Stomach (tissue), 4 donors: ENCODE measurements around the gene CGRRF1.

Experiments used
- POLR2A ChIP-seq, 4 donors: fragments of 450-650 bp; IDR thresholded peaks; one replicate each; pipeline ENCODE4 v1.6.1; 2016; ENCODE audit warnings: antibody characterized with exemption in 4 of 4, control low read depth in 2 of 4, mild to moderate bottlenecking in 1 of 4, moderate library complexity in 1 of 4
- POLR2AphosphoS5 ChIP-seq, 3 donors: sonication (generic); formaldehyde crosslinking; IDR thresholded peaks; one replicate each; pipeline ENCODE4 v1.6.1; 2016; ENCODE audit warnings: antibody characterized with exemption in 3 of 3
- TF ChIP-seq, protein P1 (sequence below), 7 experiments: fragments of 450-650 bp in 4 of 7; fragments of 200-600 bp in 3 of 7; sonication (generic) in 3 of 7; IDR thresholded peaks; one replicate each; pipeline ENCODE4 v1.5.1; 2016 to 2019; ENCODE audit warnings: antibody characterized with exemption in 7 of 7, control low read depth in 2 of 7, mild to moderate bottlenecking in 1 of 7

DNA sequence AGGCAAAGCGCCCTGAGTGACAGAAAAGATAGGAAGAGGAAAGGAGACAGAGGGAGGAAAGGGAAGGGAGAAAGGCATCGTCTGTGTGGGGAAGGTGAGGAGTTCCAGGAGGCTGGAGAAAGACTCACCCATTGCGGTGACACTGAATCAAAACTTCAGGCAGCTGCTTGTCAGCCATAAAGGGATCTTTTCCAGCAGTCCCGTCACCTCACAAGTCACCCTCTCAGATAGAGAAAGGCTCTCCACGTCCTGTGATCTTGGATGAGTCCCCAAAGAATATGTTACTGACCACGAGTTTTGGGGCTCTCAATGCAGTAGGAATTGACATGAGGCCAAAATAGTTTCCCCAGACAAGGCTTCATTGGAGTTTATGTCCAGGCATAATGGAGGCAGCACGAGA is 11.1 kb upstream of the CGRRF1 start:
- TF ChIP-seq, protein P1, sequence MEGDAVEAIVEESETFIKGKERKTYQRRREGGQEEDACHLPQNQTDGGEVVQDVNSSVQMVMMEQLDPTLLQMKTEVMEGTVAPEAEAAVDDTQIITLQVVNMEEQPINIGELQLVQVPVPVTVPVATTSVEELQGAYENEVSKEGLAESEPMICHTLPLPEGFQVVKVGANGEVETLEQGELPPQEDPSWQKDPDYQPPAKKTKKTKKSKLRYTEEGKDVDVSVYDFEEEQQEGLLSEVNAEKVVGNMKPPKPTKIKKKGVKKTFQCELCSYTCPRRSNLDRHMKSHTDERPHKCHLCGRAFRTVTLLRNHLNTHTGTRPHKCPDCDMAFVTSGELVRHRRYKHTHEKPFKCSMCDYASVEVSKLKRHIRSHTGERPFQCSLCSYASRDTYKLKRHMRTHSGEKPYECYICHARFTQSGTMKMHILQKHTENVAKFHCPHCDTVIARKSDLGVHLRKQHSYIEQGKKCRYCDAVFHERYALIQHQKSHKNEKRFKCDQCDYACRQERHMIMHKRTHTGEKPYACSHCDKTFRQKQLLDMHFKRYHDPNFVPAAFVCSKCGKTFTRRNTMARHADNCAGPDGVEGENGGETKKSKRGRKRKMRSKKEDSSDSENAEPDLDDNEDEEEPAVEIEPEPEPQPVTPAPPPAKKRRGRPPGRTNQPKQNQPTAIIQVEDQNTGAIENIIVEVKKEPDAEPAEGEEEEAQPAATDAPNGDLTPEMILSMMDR (IDR thresholded peaks at IDR 0.05), result no peak
- TF ChIP-seq POLR2A (IDR thresholded peaks at IDR 0.05), result no peak
- TF ChIP-seq POLR2AphosphoS5 (IDR thresholded peaks at IDR 0.05), result no peak
